K562 (cell line): ENCODE measurements around the gene CCDC167.

Source experiments
- ATF3 ChIP-seq, 2 experiments: fragments of 450-650 bp in 1 of 2; sonication (generic) in 1 of 2; formaldehyde crosslinking in 1 of 2; IDR thresholded peaks in 1 of 2; conservative IDR thresholded peaks in 1 of 2; 2 replicates each; pipeline versions ENCODE4 v1.6.1 to v1.8.1; 2016 to 2023; ENCODE audit warnings: mild to moderate bottlenecking in 2 of 2, moderate library complexity in 2 of 2, inconsistent platforms in 1 of 2, missing genetic modification reagents in 1 of 2
- CEBPB ChIP-seq: fragments of 450-650 bp; IDR thresholded peaks from 2 replicates; pipeline ENCODE4 v1.6.1; 2016; ENCODE audit warnings: missing genetic modification characterization, missing compliant biosample characterization
- CTCF ChIP-seq, 3 experiments: IDR thresholded peaks in 2 of 3; conservative IDR thresholded peaks in 1 of 3; 2 replicates each; pipeline ENCODE4 v1.5.1; 2011 to 2012; ENCODE audit warnings: low read length in 3 of 3, mild to moderate bottlenecking in 3 of 3, control low read depth in 2 of 3, improper control_type of control experiment in 1 of 3, inconsistent platforms in 1 of 3, low read depth in 1 of 3, mixed read lengths in 1 of 3, moderate library complexity in 1 of 3; ENCODE audit not compliant: insufficient read depth in 2 of 3
- E2F1 ChIP-seq: sonication (generic); formaldehyde crosslinking; IDR thresholded peaks from 2 replicates; pipeline ENCODE4 v1.8.1; 2023; ENCODE audit warnings: mild to moderate bottlenecking, missing genetic modification reagents, moderate library complexity
- MNT ChIP-seq, 2 experiments: fragments of 450-650 bp; conservative IDR thresholded peaks; 2 replicates each; pipeline ENCODE4 v1.6.1; 2017; ENCODE audit warnings: mild to moderate bottlenecking in 2 of 2, moderate library complexity in 2 of 2
- NCOA4 ChIP-seq: fragments of 450-650 bp; IDR thresholded peaks from 2 replicates; pipeline ENCODE4 v1.6.1; 2018; ENCODE audit warnings: mild to moderate bottlenecking; ENCODE audit not compliant: partially characterized antibody
- PHF20 ChIP-seq: fragments of 450-650 bp; IDR thresholded peaks from 2 replicates; pipeline ENCODE4 v1.6.1; 2018; ENCODE audit not compliant: partially characterized antibody
- POLR2A ChIP-seq: fragments of 450-650 bp; conservative IDR thresholded peaks from 2 replicates; pipeline ENCODE4 v1.6.1; 2016
- SMARCB1 ChIP-seq: IDR thresholded peaks from 2 replicates; pipeline ENCODE4 v1.6.1; 2011; ENCODE audit warnings: improper control_type of control experiment, low read depth; ENCODE audit not compliant: insufficient read length
- TCF7 ChIP-seq: sonication (generic); IDR thresholded peaks from 2 replicates; pipeline ENCODE4 v1.6.1; 2016; ENCODE audit warnings: antibody characterized with exemption, borderline replicate concordance

GRCh38 chr6:37473364-37474095 is 26.2 kb downstream of the CCDC167 start:
- no peak for TF ChIP-seq CTCF (IDR thresholded peaks at IDR 0.05 in 2 of 3, conservative IDR thresholded peaks at IDR 0.05 in 1 of 3; ENCODE audit: insufficient read depth in 2 of 3, low read depth in 1 of 3, low read length in 3 of 3)
- no peak for TF ChIP-seq MNT (conservative IDR thresholded peaks at IDR 0.05)
- no peak for TF ChIP-seq ATF3 (IDR thresholded peaks at IDR 0.05)
- TF ChIP-seq ATF3 (CRISPR knock-in tag; conservative IDR thresholded peaks at IDR 0.05), result no peak
- TF ChIP-seq POLR2A, result no peak
- no peak for TF ChIP-seq CEBPB (tag)
- no peak for TF ChIP-seq NCOA4
- TF ChIP-seq E2F1 (CRISPR knock-in tag), result no peak
- TF ChIP-seq TCF7, result no peak
- no peak for TF ChIP-seq PHF20
- TF ChIP-seq SMARCB1, result no peak
